ENCODE measurements around the gene PCDHA2. TPM values are rescaled to one million over a fixed set of nuclear protein-coding genes. Genes with fewer than 3 reads are reported as not detected.
A peak's percentile ranks its signal among the peaks of the same experiment; 100 is the strongest.
"Not testable (repeated sequence)": the region's sequence is repeated elsewhere in the genome, so short reads cannot be mapped to it uniquely, and the experiment has no call there.

The PCDHA2 gene
- total RNA-seq, 2 donors from 2014 or later = 0.26 to 1.3 TPM

- peaks cover 0 to 41% (median 3%) of the 10 kb centered on the region in 3 donors for H3K9me3 ChIP-seq
- H3K36me3 ChIP-seq (replicated peaks in 1 of 2; ENCODE audit: insufficient read depth in 1 of 2, low read depth in 2 of 2) = no peaks in the 10 kb centered on the region
- WGBS, 2 donors = 30 to 51% methylated on average over 12 to 53 of the region's 53 CpGs
- H3K27ac ChIP-seq = no peak overlapping the region
- H3K4me3 ChIP-seq = no peak overlapping the region
- intact Hi-C loops (cut with DNase I) = no loop called here
- TF ChIP-seq CTCF (IDR thresholded peaks at IDR 0.05) (no peak), POLR2A (IDR thresholded peaks at IDR 0.05) (no peak)
- no peak for ATAC-seq
- H3K27me3 ChIP-seq = no peaks in the 10 kb centered on the region
- no peaks in the 10 kb centered on the region for H3K4me1 ChIP-seq
- DNase-seq = no peak
These were observed 8.2 kb downstream of the PCDHA2 start for GRCh38 chr5:140802781-140803271.

- no peaks in the 10 kb centered on the region for H3K36me3 ChIP-seq (replicated peaks in 1 of 2; ENCODE audit: insufficient read depth in 1 of 2, low read depth in 2 of 2)
- DNase-seq (peak; percentile 40 to 67 (median 45)), ATAC-seq (peak; percentile 64)
- WGBS, 2 donors = 14 to 15% methylated on average over 29 to 45 of the region's 47 CpGs
- H3K27ac ChIP-seq = peak within 1 kb of the TSS in 3 of 4 donors; percentile 20 to 54 (median 21)
- TF ChIP-seq POLR2A (IDR thresholded peaks at IDR 0.05) (no peak), CTCF (IDR thresholded peaks at IDR 0.05) (peak in 6 of 7 experiments; percentile 16 to 59 (median 29))
- no peaks in the 10 kb centered on the region for H3K27me3 ChIP-seq
- peaks cover 0 to 36% (median 3%) of the 10 kb centered on the region in 3 donors for H3K9me3 ChIP-seq
- no peaks in the 10 kb centered on the region for H3K4me1 ChIP-seq
- H3K4me3 ChIP-seq = no peak within 1 kb of the TSS
- intact Hi-C loops (cut with DNase I) = no loop called here
These were observed 12.5 kb downstream of the PCDHA2 start, which contains the start of gene PCDHA4 for GRCh38 chr5:140806834-140807775. Gene PCDHA4 (plus strand): TSS chr5:140807068.

- peaks cover 0 to 23% (median 0%) of the 10 kb centered on the region in 3 donors for H3K9me3 ChIP-seq
- H3K27me3 ChIP-seq; H3K36me3 ChIP-seq (replicated peaks in 1 of 2; ENCODE audit: insufficient read depth in 1 of 2, low read depth in 2 of 2); DNase-seq; intact Hi-C loops (cut with DNase I); ATAC-seq; H3K4me1 ChIP-seq; H3K27ac ChIP-seq; H3K4me3 ChIP-seq: not testable (repeated sequence)
- 52 to 63% methylated on average over 49 to 61 of the region's 62 CpGs for WGBS, 2 donors
These were observed 13.7 kb downstream of the PCDHA2 start for GRCh38 chr5:140808241-140808888.

GRCh38 chr5:140808889-140809291 is 14.2 kb downstream of the PCDHA2 start:
- 64 to 66% methylated on average over 27 to 43 of the region's 43 CpGs for WGBS, 2 donors
- ATAC-seq = no peak
- no peaks in the 10 kb centered on the region for H3K36me3 ChIP-seq (replicated peaks in 1 of 2; ENCODE audit: insufficient read depth in 1 of 2, low read depth in 2 of 2)
- H3K27me3 ChIP-seq = no peaks in the 10 kb centered on the region
- no peak overlapping the region for H3K4me3 ChIP-seq
- DNase-seq = peak in 1 of 4 donors; percentile 7
- H3K27ac ChIP-seq = no peak overlapping the region
- H3K9me3 ChIP-seq = peaks cover 0 to 23% (median 0%) of the 10 kb centered on the region in 3 donors
- no peak for TF ChIP-seq CTCF (IDR thresholded peaks at IDR 0.05)
- TF ChIP-seq POLR2A (IDR thresholded peaks at IDR 0.05) = no peak
- intact Hi-C loops (cut with DNase I) = no loop called here
- H3K4me1 ChIP-seq = no peaks in the 10 kb centered on the region

Data from body of pancreas (tissue), 4 donors.